Adrenal gland (tissue), 12 donors: ENCODE results near the gene IL36A. TPM values are rescaled to one million over a fixed set of nuclear protein-coding genes. Genes with fewer than 3 reads are reported as not detected.

Source experiments
- DNase-seq, 7 donors: peaks; one replicate each; pipeline ENCODE4 v3.0.0-alpha.2; 2019 to 2020
- H3K27ac ChIP-seq, 5 donors: fragments of 200-600 bp; sonication (generic) in 4 of 5; 1 replicate in 3 of 5; 2 replicates in 2 of 5; pipeline versions ENCODE4 v1.5.1 to v1.8.0; 2016 to 2020; ENCODE audit warnings: mild to moderate bottlenecking in 1 of 5
- H3K27me3 ChIP-seq: fragments of 200-600 bp; 2 replicates; pipeline ENCODE4 v1.8.0; 2021
- H3K36me3 ChIP-seq, 2 donors: fragments of 200-600 bp; replicated peaks in 1 of 2; 1 replicate in 1 of 2; 2 replicates in 1 of 2; pipeline versions ENCODE4 v1.5.1 to v1.8.0; 2018 to 2022
- H3K4me1 ChIP-seq, 2 donors: fragments of 200-600 bp; replicated peaks in 1 of 2; 1 replicate in 1 of 2; 2 replicates in 1 of 2; pipeline versions ENCODE4 v1.5.1 to v1.8.0; 2018 to 2021
- H3K4me3 ChIP-seq, 4 donors: fragments of 200-600 bp; sonication (generic) in 3 of 4; one replicate each; pipeline ENCODE4 v1.5.1; 2016 to 2018
- H3K9me3 ChIP-seq, 3 donors: fragments of 200-600 bp; sonication (generic) in 1 of 3; replicated peaks in 1 of 3; 1 replicate in 2 of 3; 2 replicates in 1 of 3; pipeline versions ENCODE4 v1.5.1 to v1.8.0; 2016 to 2021
- CTCF ChIP-seq, 6 experiments: fragments of 450-650 bp in 4 of 6; fragments of 200-600 bp in 2 of 6; sonication (generic) in 1 of 6; IDR thresholded peaks; 1 replicate in 5 of 6; 2 replicates in 1 of 6; pipeline versions ENCODE4 v1.5.1 to v1.8.0; 2016 to 2021; ENCODE audit warnings: antibody characterized with exemption in 6 of 6, mild to moderate bottlenecking in 2 of 6, moderate library complexity in 1 of 6
- POLR2A ChIP-seq, 2 donors: fragments of 450-650 bp; IDR thresholded peaks; one replicate each; pipeline ENCODE4 v1.6.1; 2017; ENCODE audit warnings: antibody characterized with exemption in 2 of 2, mild to moderate bottlenecking in 2 of 2, moderate library complexity in 1 of 2
- WGBS, 4 donors: extraction: QIAGEN DNeasy Blood & Tissue Kit in 2 of 4; methylation state at CpG; one replicate each; pipeline versions ENCODE4 v1.1.5 to v1.1.7; 2013 to 2017; 5-methylcytosine and 5-hydroxymethylcytosine counted together
- intact Hi-C, 2 donors: fragments of 100-400 bp; cut with DNase I; formaldehyde crosslinking; loops; one replicate each; pipeline versions ENCODE4 v1.14.1 to v1.15.0; 2022 to 2023
- polyA plus RNA-seq, 3 donors: library from polyadenylated mRNA; stranded (reverse); fragments of 200-250 nt in 2 of 3; fragments of 350-450 nt in 1 of 3; fragmentation: Illumina TruSeq in 1 of 3; extraction: RNeasy Lipid Tissue Mini Kit (QIAGEN cat#74804) in 1 of 3; gene quantifications; one replicate each; pipeline ENCODE4 v1.2.3, GENCODE V29; 2013 to 2014
- total RNA-seq, 9 donors: library from RNA; depleted of rRNA in 4 of 9; stranded (reverse); fragments of >200 nt in 4 of 9; fragments of 120-200 nt in 1 of 9; fragmentation: NEBNext Ultra II Directional in 1 of 9; extraction: Animal tissue kit (Norgen Biotek cat#: 25700) in 1 of 9; gene quantifications; one replicate each; pipeline versions ENCODE4 v1.1.0 to v1.2.4, GENCODE V29; 2013 to 2023
- donor health status: healthy with polysubstance abuse.
- donor health status: Bipolar disorder and iron deficiency.
- donor health status: DM: yes; HTN: yes; CAD: no.
- donor health status: DM: no; HTN: no; CAD: no.
- donor health status: DM: no; HTN: no; CAD: no.
- donor health status: DM: yes; HTN: yes; CAD: no.

IL36A gene
- total and polyA plus RNA-seq, 12 donors: not detected

GRCh38 chr2:112960230-112960825, 44.9 kb upstream of the IL36A start:
- Histone ChIP-seq H3K9me3 (no peaks in the 10 kb centered on the region), H3K27me3 (no peaks in the 10 kb centered on the region), H3K4me3 (no peak overlapping the region), H3K4me1 (no peaks in the 10 kb centered on the region), H3K36me3 (no peaks in the 10 kb centered on the region), H3K27ac (no peak overlapping the region)
- 41 to 67% (median 55%) methylated on average over 2 of the region's 2 CpGs for WGBS, 4 donors
- intact Hi-C loops: no loop called here
- no peak for TF ChIP-seq POLR2A (IDR thresholded peaks at IDR 0.05)
- no peak for DNase-seq

- 61 to 87% (median 80%) methylated on average over 3 of the region's 3 CpGs for WGBS, 4 donors
- H3K9me3 ChIP-seq: no peaks in the 10 kb centered on the region
- H3K4me3 ChIP-seq: no peak overlapping the region
- intact Hi-C loops: no loop called here
- no peak for DNase-seq
- H3K27ac ChIP-seq: no peak overlapping the region
- no peaks in the 10 kb centered on the region for H3K27me3 ChIP-seq
- TF ChIP-seq CTCF (IDR thresholded peaks at IDR 0.05): no peak
- no peak for TF ChIP-seq POLR2A (IDR thresholded peaks at IDR 0.05)
- H3K4me1 ChIP-seq: no peaks in the 10 kb centered on the region
- no peaks in the 10 kb centered on the region for H3K36me3 ChIP-seq
These were observed 42.7 kb upstream of the IL36A start for GRCh38 chr2:112962308-112963175.

GRCh38 chr2:112967023-112967422, 38.2 kb upstream of the IL36A start:
- H3K27ac ChIP-seq: no peak overlapping the region
- 60 to 72% (median 64%) methylated on average over 2 of the region's 2 CpGs for WGBS, 4 donors

GRCh38 chr2:112972423-112973086, 32.7 kb upstream of the IL36A start:
- H3K27me3 ChIP-seq: peaks cover 5% of the 10 kb centered on the region
- H3K9me3 ChIP-seq: no peaks in the 10 kb centered on the region
- no peaks in the 10 kb centered on the region for H3K36me3 ChIP-seq
- WGBS, 4 donors: 88 to 96% (median 92%) methylated on average over 5 of the region's 5 CpGs
- H3K27ac ChIP-seq: no peak overlapping the region
- DNase-seq: no peak
- no peak overlapping the region for H3K4me3 ChIP-seq
- no peaks in the 10 kb centered on the region for H3K4me1 ChIP-seq
- intact Hi-C loops: no loop called here
- no peak for TF ChIP-seq CTCF (IDR thresholded peaks at IDR 0.05)
- TF ChIP-seq POLR2A (IDR thresholded peaks at IDR 0.05): no peak

More at GRCh38 chr2:112967023-112967422, 38.2 kb upstream of the IL36A start:
- no peaks in the 10 kb centered on the region for H3K36me3 ChIP-seq
- H3K4me1 ChIP-seq: no peaks in the 10 kb centered on the region
- H3K27me3 ChIP-seq: no peaks in the 10 kb centered on the region
- intact Hi-C loops: no loop called here
- DNase-seq: no peak
- TF ChIP-seq POLR2A (IDR thresholded peaks at IDR 0.05): no peak
- TF ChIP-seq CTCF (IDR thresholded peaks at IDR 0.05): no peak
- no peaks in the 10 kb centered on the region for H3K9me3 ChIP-seq
- H3K4me3 ChIP-seq: no peak overlapping the region
